Ovary (tissue), 3 donors: ENCODE measurements around the gene FAM131C.
"Not testable (repeated sequence)": the region's sequence is repeated elsewhere in the genome, so short reads cannot be mapped to it uniquely, and the experiment has no call there.

ENCODE experiments used
- CTCF ChIP-seq, 3 donors: fragments of 450-650 bp in 2 of 3; fragments of 200-600 bp in 1 of 3; IDR thresholded peaks; one replicate each; pipeline versions ENCODE4 v1.5.1 to v1.8.0; 2016 to 2022; ENCODE audit warnings: antibody characterized with exemption in 3 of 3, mild to moderate bottlenecking in 1 of 3
- EP300 ChIP-seq: sonication (generic); formaldehyde crosslinking; IDR thresholded peaks from one replicate; pipeline ENCODE4 v1.6.1; 2017; ENCODE audit warnings: antibody characterized with exemption
- POLR2A ChIP-seq: fragments of 450-650 bp; IDR thresholded peaks from one replicate; pipeline ENCODE4 v1.6.1; 2017; ENCODE audit warnings: antibody characterized with exemption, mild to moderate bottlenecking, moderate library complexity
- donor health status: DM: no; HTN: no; CAD: no.

- not testable (repeated sequence) for TF ChIP-seq CTCF (IDR thresholded peaks at IDR 0.05); POLR2A; EP300
Observed at GRCh38 chr1:16033103-16033632, 40.3 kb downstream of the FAM131C start.
